OCI-LY3 (cell line): ENCODE measurements around the gene CCDC74B.

Source experiments
- CTCF ChIP-seq: fragments of 200-600, 300-600 bp; sonication (generic); IDR thresholded peaks from 2 replicates; pipeline ENCODE4 v1.5.1; 2014; ENCODE audit warnings: antibody characterized with exemption, low read length, low read depth
- EZH2phosphoT487 ChIP-seq: fragments of 200-600 bp; shearing (Covaris generic); IDR thresholded peaks from 2 replicates; pipeline ENCODE4 v1.6.1; 2018; ENCODE audit warnings: antibody characterized with exemption, mixed run types, low read depth

- TF ChIP-seq CTCF (no peak), EZH2phosphoT487 (no peak)
These were observed 41.5 kb upstream of the CCDC74B start for GRCh38 chr2:130186391-130186790.
